ENCODE measurements around the gene SEMA3B. TPM values are rescaled to one million over a fixed set of nuclear protein-coding genes. Genes with fewer than 3 reads are reported as not detected.

Gene SEMA3B
- total and polyA plus RNA-seq, 2 of the 4 experiments (the other 2 are of a cell fraction) = 4.3 to 29.3 TPM

DNA sequence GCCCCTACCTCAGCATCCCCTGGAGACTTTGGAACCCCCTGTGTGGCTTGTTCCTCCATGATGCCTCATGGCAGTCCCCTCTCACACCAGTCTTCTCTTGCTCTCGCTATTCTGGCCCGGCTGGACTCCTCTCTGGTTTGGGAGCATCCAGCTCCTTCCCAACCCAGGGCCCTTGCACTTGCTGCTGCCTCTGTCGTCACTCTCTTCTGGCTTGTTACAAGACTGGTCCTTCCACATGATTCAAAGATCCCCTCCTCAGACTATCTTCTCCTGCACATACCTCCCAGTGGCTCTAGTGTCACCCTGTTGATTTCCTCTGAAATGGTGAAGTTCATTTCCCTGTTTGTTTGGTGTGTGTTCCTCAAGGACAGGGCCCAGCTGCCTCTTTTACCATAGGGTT is 39.5 kb upstream of the SEMA3B start:
- POLR2A ChIA-PET (ENCODE audit: unreplicated experiment) = no interaction called here
- no peak for DNase-seq
- H3K4me1 ChIP-seq (ENCODE audit: control insufficient read depth, insufficient read depth, low read length) = peaks cover 7% of the 10 kb centered on the region
- H3K14ac ChIP-seq (replicated peaks; ENCODE audit: low read depth, low read length) = no peak overlapping the region
- no peak overlapping the region for H3K23ac ChIP-seq (ENCODE audit: low read depth, low read length)
- no peak overlapping the region for H2BK15ac ChIP-seq (ENCODE audit: low read depth, low read length)
- H3K27ac ChIP-seq (ENCODE audit: insufficient read depth, low read length) = no peak overlapping the region
- no peak for ATAC-seq (ENCODE audit: low read depth)
- no peak overlapping the region for H3K9ac ChIP-seq (ENCODE audit: low read depth, low read length)
- no peak overlapping the region for H3K4me3 ChIP-seq (ENCODE audit: insufficient read depth, low read depth, low read length)
- CTCF ChIA-PET = interaction anchor here (1.6 kb wide), 1 partner anchor 17 kb away, joined by 6 read pairs; no protein-coding TSS in a partner anchor
- no peaks in the 10 kb centered on the region for H4K20me1 ChIP-seq (ENCODE audit: insufficient read depth, low read length)
- H3K56ac ChIP-seq (ENCODE audit: extremely low read depth, insufficient read depth, low read length) = no peak overlapping the region
- no peak overlapping the region for H4K91ac ChIP-seq (ENCODE audit: insufficient read depth, low read depth, low read length)
- H2BK120ac ChIP-seq (ENCODE audit: low read depth, low read length) = no peak overlapping the region
- H3K79me1 ChIP-seq (ENCODE audit: low read depth in 1 of 2, low read length in 2 of 2) = peaks cover 0 to 12% of the 10 kb centered on the region in 2 experiments; a peak in 2 of 4 replicates
- H2AK5ac ChIP-seq (ENCODE audit: low read depth, low read length) = no peak overlapping the region
- intact Hi-C loops (cut with micrococcal nuclease) (loop anchor here (5.0 kb wide), 1 partner anchor 313 kb away; no protein-coding TSS in a partner anchor), dilution Hi-C loops (cut with HindIII; ENCODE audit: low sequenced_read_pairs, unreplicated experiment) (no loop called here), in situ Hi-C loops (cut with MboI; ENCODE audit: low sequenced_read_pairs) (loop anchor here (5.0 kb wide), 2 partner anchors 37 to 43 kb away; partner anchors contain the start of gene GNAT1)
- TF ChIP-seq POLR2A (IDR thresholded peaks at IDR 0.05; ENCODE audit: low read depth, low read length) = no peak
- H3K18ac ChIP-seq (ENCODE audit: low read depth, low read length) = no peak overlapping the region
- 86% methylated on average over 1 of the region's 3 CpGs; no CpG with 5 or more reads in 1 of the 2 experiments for WGBS, 2 experiments (ENCODE audit: extremely low coverage in 2 of 2, insufficient read length in 1 of 2)
- H3K4me2 ChIP-seq (ENCODE audit: low read depth, low read length) = no peak overlapping the region
- H4K8ac ChIP-seq (ENCODE audit: low read depth in 2 of 2, low read length in 2 of 2) = no peak overlapping the region
- BruUV-seq (replicated peaks) = no TSS peak
- no peaks in the 10 kb centered on the region for H3K9me3 ChIP-seq (ENCODE audit: control insufficient read depth, insufficient read depth, low read length)
- no peak overlapping the region for H2BK5ac ChIP-seq (ENCODE audit: low read depth, low read length, poor library complexity, severe bottlenecking)
- H2AFZ ChIP-seq (replicated peaks; ENCODE audit: low read length, poor library complexity) = no peak overlapping the region
- H3K4ac ChIP-seq (ENCODE audit: low read depth, low read length) = no peak overlapping the region
- no peaks in the 10 kb centered on the region for H3K36me3 ChIP-seq (ENCODE audit: control insufficient read depth, insufficient read depth, low read length)
- no peaks in the 10 kb centered on the region for H3K27me3 ChIP-seq (ENCODE audit: control insufficient read depth, insufficient read depth, low read length)
- H3K9me1 ChIP-seq (ENCODE audit: insufficient read depth, low read length) = peaks cover 9% of the 10 kb centered on the region; the same call in 1 of the 2 replicates
- H4K5ac ChIP-seq (ENCODE audit: low read depth, low read length) = no peak overlapping the region
- no peak overlapping the region for H2BK20ac ChIP-seq (ENCODE audit: low read depth, low read length)
- H2AK9ac ChIP-seq (replicated peaks; ENCODE audit: low read depth, low read length, poor library complexity) = peak overlapping the region; percentile 76
